Pancreas (tissue), 10 donors: ENCODE data around the gene EXOC3. TPM values are rescaled to one million over a fixed set of nuclear protein-coding genes. Genes with fewer than 3 reads are reported as not detected.

Experiments used
- ATAC-seq, 4 donors: fragments of 200-7000 bp; cut with Tn5 transposase; one replicate each; pipeline versions ENCODE4 v1.8.0 to v1.9.1; 2020; ENCODE audit warnings: mild to moderate bottlenecking in 4 of 4, moderate library complexity in 4 of 4
- DNase-seq, 6 donors: peaks; one replicate each; pipeline ENCODE4 v3.0.0-alpha.2; 2020
- FAIRE-seq: peaks from 2 replicates; lab custom pipeline; 2012; peaks lifted over from hg19 to GRCh38; lab: Jason Lieb, UNC
- H3K27ac ChIP-seq, 4 donors: fragments of 200-600 bp; sonication (generic); 1 replicate in 3 of 4; 2 replicates in 1 of 4; pipeline versions ENCODE4 v1.5.0 to v1.8.0; 2020
- H3K27me3 ChIP-seq, 4 donors: fragments of 200-600 bp; one replicate each; pipeline ENCODE4 v1.8.0; 2021
- H3K36me3 ChIP-seq, 3 donors: fragments of 200-600 bp; sonication (generic) in 1 of 3; one replicate each; pipeline versions ENCODE4 v1.5.0 to v1.8.0; 2020 to 2021
- H3K4me1 ChIP-seq, 3 donors: fragments of 200-600 bp; one replicate each; pipeline ENCODE4 v1.8.0; 2021
- H3K4me3 ChIP-seq, 4 donors: fragments of 200-600 bp; sonication (generic) in 2 of 4; one replicate each; pipeline versions ENCODE4 v1.5.0 to v1.8.0; 2020 to 2021
- H3K9me3 ChIP-seq, 4 donors: fragments of 200-600 bp; one replicate each; pipeline ENCODE4 v1.8.0; 2021
- whole genome bisulfite sequencing, 2 donors: extraction: QIAGEN DNeasy Blood & Tissue Kit; methylation state at CpG; one replicate each; pipeline ENCODE4 v1.1.7; 2013; 5-methylcytosine and 5-hydroxymethylcytosine counted together
- intact Hi-C, 3 donors: fragments of 100-400 bp; cut with DNase I; formaldehyde crosslinking; loops; one replicate each; pipeline versions ENCODE4 v1.11.1 to v1.14.2; 2022
- polyA plus RNA-seq, 2 donors: library from polyadenylated mRNA; stranded (reverse); fragments of 200-250 nt; gene quantifications; one replicate each; pipeline ENCODE4 v1.2.3, GENCODE V29; 2013
- total RNA-seq, 6 donors: library from RNA; stranded (reverse); fragmentation: NEBNext Ultra II Directional in 4 of 6; extraction: Animal tissue kit (Norgen Biotek cat#: 25700) in 4 of 6; gene quantifications; one replicate each; pipeline versions ENCODE4 v1.2.1 to v1.2.4, GENCODE V29; 2021 to 2023
- TF ChIP-seq, protein P1 (sequence below), 4 donors: fragments of 200-600 bp; sonication (generic) in 3 of 4; IDR thresholded peaks; one replicate each; pipeline versions ENCODE4 v1.5.0 to v1.8.0; 2021; ENCODE audit warnings: antibody characterized with exemption in 4 of 4
- donor health status: healthy with polysubstance abuse.
- donor health status: DM: no; HTN: no; CAD: no; lungs with moderate emphysema.
- donor health status: DM: no; HTN: no; CAD: no.
- donor health status: control.
- donor health status: control.
- donor health status: Bipolar disorder and iron deficiency.
- donor health status: DM: yes; HTN: yes; CAD: no.
- donor health status: DM: no; HTN: no; CAD: no.
- donor health status: DM: no; HTN: no; CAD: no.
- donor health status: DM: yes; HTN: yes; CAD: no.

EXOC3 gene
- total and polyA plus RNA-seq, 8 donors: 24.5 to 71.8 (median 38.8) TPM

GRCh38 chr5:456351-457194, 13.6 kb downstream of the EXOC3 start:
- WGBS, 2 donors: 85 to 86% methylated on average over 28 of the region's 28 CpGs

DNA sequence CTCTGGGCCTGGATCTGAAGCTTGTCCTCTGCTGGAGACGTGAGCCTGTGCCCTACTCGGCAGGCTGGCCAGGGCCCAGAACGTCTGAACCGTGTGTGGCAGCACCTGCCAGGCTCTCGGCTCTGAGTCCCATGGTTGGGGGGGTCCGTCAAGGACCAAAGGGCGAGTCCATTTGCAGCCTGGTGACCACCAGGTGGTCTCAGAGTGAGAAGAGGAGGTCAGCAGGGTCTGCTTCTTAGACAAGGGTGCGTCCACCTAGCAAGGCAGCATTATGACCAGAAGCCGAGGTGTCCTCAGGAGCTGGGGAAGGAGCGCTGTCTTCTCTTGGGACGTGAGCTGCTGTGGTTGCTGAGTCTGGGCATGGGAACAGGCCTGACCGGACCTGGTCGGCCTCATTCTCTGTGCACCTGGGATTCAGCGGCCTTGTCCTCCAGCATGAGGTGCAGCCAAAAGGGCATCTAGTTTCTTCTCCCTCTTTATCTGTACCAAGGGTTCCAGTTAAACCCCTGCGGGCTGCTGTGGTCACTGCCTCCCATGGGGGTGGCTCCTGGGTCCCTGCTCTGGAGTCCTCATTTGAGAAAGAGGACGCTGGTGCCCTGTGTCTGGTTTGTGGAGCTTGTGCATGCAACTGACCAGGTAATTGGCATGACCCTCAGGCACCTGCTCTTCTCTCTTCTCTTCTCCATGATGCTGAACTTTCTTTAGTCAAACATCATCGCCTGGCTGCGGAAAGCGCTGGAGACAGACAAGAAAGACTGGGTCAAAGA, 14.4 kb downstream of the EXOC3 start:
- intact Hi-C loops: no loop called here
- Histone ChIP-seq H3K36me3 (peaks cover 0 to 41% (median 6%) of the 10 kb centered on the region in 3 donors), H3K4me1 (peaks cover 0 to 5% (median 0%) of the 10 kb centered on the region in 3 donors), H3K27me3 (no peaks in the 10 kb centered on the region), H3K9me3 (no peaks in the 10 kb centered on the region), H3K27ac (no peak overlapping the region), H3K4me3 (no peak overlapping the region)
- ATAC-seq: no peak
- peak in 4 of 6 donors; percentile 1 to 62 (median 38) for DNase-seq
- FAIRE-seq: no peak
- TF ChIP-seq, protein P1, sequence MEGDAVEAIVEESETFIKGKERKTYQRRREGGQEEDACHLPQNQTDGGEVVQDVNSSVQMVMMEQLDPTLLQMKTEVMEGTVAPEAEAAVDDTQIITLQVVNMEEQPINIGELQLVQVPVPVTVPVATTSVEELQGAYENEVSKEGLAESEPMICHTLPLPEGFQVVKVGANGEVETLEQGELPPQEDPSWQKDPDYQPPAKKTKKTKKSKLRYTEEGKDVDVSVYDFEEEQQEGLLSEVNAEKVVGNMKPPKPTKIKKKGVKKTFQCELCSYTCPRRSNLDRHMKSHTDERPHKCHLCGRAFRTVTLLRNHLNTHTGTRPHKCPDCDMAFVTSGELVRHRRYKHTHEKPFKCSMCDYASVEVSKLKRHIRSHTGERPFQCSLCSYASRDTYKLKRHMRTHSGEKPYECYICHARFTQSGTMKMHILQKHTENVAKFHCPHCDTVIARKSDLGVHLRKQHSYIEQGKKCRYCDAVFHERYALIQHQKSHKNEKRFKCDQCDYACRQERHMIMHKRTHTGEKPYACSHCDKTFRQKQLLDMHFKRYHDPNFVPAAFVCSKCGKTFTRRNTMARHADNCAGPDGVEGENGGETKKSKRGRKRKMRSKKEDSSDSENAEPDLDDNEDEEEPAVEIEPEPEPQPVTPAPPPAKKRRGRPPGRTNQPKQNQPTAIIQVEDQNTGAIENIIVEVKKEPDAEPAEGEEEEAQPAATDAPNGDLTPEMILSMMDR (IDR thresholded peaks at IDR 0.05): no peak
- WGBS, 2 donors: 87 to 89% methylated on average over 19 of the region's 19 CpGs

More at GRCh38 chr5:456351-457194, 13.6 kb downstream of the EXOC3 start:
- Histone ChIP-seq H3K36me3 (peaks cover 0 to 33% (median 6%) of the 10 kb centered on the region in 3 donors), H3K4me3 (no peak overlapping the region), H3K27me3 (no peaks in the 10 kb centered on the region), H3K9me3 (no peaks in the 10 kb centered on the region), H3K27ac (no peak overlapping the region), H3K4me1 (peaks cover 0 to 5% (median 0%) of the 10 kb centered on the region in 3 donors)
- FAIRE-seq (no peak), DNase-seq (peak in 3 of 6 donors; percentile 3 to 54 (median 49)), ATAC-seq (no peak)
- intact Hi-C loops: no loop called here
- TF ChIP-seq, protein P1 (IDR thresholded peaks at IDR 0.05): no peak

GRCh38 chr5:458547-459353, 15.8 kb downstream of the EXOC3 start:
- Histone ChIP-seq H3K9me3 (no peaks in the 10 kb centered on the region), H3K27ac (peak overlapping the region in 3 of 4 donors; percentile 6 to 73 (median 64)), H3K4me3 (no peak overlapping the region), H3K36me3 (peaks cover 0 to 43% (median 6%) of the 10 kb centered on the region in 3 donors), H3K27me3 (no peaks in the 10 kb centered on the region), H3K4me1 (peaks cover 0 to 5% (median 0%) of the 10 kb centered on the region in 3 donors)
- TF ChIP-seq, protein P1 (IDR thresholded peaks at IDR 0.05): no peak
- intact Hi-C loops: no loop called here
- FAIRE-seq (no peak), ATAC-seq (peak; percentile 59 to 87 (median 77)), DNase-seq (peak in 4 of 6 donors; percentile 25 to 59 (median 41))
- WGBS, 2 donors: 70 to 75% methylated on average over 17 of the region's 17 CpGs

DNA sequence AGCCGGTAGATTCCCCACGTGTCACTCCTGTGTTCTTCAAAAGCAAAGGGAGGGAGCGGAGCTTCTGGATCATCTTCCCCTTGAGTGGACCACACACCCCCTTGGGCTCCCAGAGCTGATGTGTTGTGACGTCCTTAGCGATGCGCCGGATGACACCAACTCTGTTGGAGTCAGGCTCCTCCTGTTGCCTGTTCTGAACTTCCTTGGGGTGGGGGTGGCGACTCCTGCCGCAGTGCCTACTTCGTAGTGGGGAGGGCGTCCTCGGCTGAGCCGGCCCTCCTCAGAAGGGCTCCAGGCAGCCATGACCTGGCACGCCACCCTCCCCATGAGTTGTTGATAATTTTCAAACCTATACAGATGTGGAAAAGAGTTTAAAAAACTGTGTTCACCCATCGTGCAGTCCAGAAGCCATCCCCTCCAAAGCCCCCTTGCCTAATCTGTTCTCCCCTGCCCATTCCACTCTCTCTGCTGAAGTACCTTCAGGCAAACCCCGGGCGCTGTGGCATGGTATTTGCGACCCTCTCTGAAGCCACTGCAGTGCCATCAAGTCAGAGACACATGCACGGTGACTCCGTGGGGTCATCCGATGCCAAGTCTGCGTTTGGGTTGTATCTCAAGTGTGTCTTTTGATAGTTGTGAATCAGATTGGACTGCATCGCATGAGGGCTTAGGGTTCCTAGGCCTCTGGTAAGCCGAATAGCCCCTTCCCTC, 16.7 kb downstream of the EXOC3 start:
- no peak overlapping the region for H3K4me3 ChIP-seq
- DNase-seq: peak in 2 of 6 donors; percentile 20 to 49
- TF ChIP-seq, protein P1 (IDR thresholded peaks at IDR 0.05): no peak
- intact Hi-C loops: no loop called here
- H3K9me3 ChIP-seq: no peaks in the 10 kb centered on the region
- H3K36me3 ChIP-seq: peaks cover 0 to 39% (median 0%) of the 10 kb centered on the region in 3 donors
- no peaks in the 10 kb centered on the region for H3K27me3 ChIP-seq
- peak overlapping the region in 2 of 4 donors; percentile 64 to 73 for H3K27ac ChIP-seq
- H3K4me1 ChIP-seq: peaks cover 0 to 5% (median 0%) of the 10 kb centered on the region in 3 donors
- ATAC-seq: no peak
- FAIRE-seq: no peak
- 95 to 96% methylated on average over 24 of the region's 24 CpGs for WGBS, 2 donors
